Astrocyte of the cerebellum (primary cell): ENCODE measurements around the gene NPNT.
A peak's percentile ranks its signal among the peaks of the same experiment; 100 is the strongest.

Experiments
- DNase-seq: peaks from one replicate; pipeline ENCODE4 v3.0.0-alpha.2; 2011; ENCODE audit warnings: low read depth
- H3K4me3 ChIP-seq: 2 replicates; pipeline ENCODE4 v1.5.1; 2011; ENCODE audit warnings: mild to moderate bottlenecking, low read depth, low read length, moderate library complexity
- CTCF ChIP-seq: IDR thresholded peaks from 2 replicates; pipeline ENCODE4 v1.5.1; 2012; ENCODE audit warnings: low read length, low read depth, moderate library complexity, mild to moderate bottlenecking; ENCODE audit errors: missing control alignments
- in situ Hi-C: cut with HindIII; loops from 2 replicates; pipeline ENCODE4 v1.10.0; 2017; ENCODE audit warnings: low sequenced_read_pairs

NPNT gene

GRCh38 chr4:105933083-105933482 lies 37.8 kb downstream of the NPNT start:
- in situ Hi-C loops: no loop called here
- TF ChIP-seq CTCF: no peak
- no peak overlapping the region for H3K4me3 ChIP-seq
- no peak for DNase-seq

GRCh38 chr4:105934386-105934785 lies 39.1 kb downstream of the NPNT start:
- TF ChIP-seq CTCF: no peak
- in situ Hi-C loops: no loop called here
- DNase-seq: no peak
- H3K4me3 ChIP-seq: no peak overlapping the region

GRCh38 chr4:105936901-105937300 lies 41.6 kb downstream of the NPNT start:
- no peak for DNase-seq
- in situ Hi-C loops: no loop called here
- TF ChIP-seq CTCF: no peak
- H3K4me3 ChIP-seq: no peak overlapping the region

GRCh38 chr4:105937759-105938158 lies 42.5 kb downstream of the NPNT start:
- H3K4me3 ChIP-seq: no peak overlapping the region
- in situ Hi-C loops: no loop called here
- no peak for TF ChIP-seq CTCF
- no peak for DNase-seq

GRCh38 chr4:105943234-105943633 lies 48.0 kb downstream of the NPNT start:
- no peak for TF ChIP-seq CTCF
- in situ Hi-C loops: no loop called here
- DNase-seq: no peak

GRCh38 chr4:105944540-105944939 lies 49.3 kb downstream of the NPNT start:
- in situ Hi-C loops: no loop called here
- DNase-seq: peak; percentile 78
- TF ChIP-seq CTCF: no peak
- H3K4me3 ChIP-seq: no peak overlapping the region

More at GRCh38 chr4:105943234-105943633, 48.0 kb downstream of the NPNT start:
- no peak overlapping the region for H3K4me3 ChIP-seq

- in situ Hi-C loops: no loop called here
- no peak for DNase-seq
- no peak overlapping the region for H3K4me3 ChIP-seq
- TF ChIP-seq CTCF: no peak
These were observed 51.5 kb downstream of the NPNT start for GRCh38 chr4:105946771-105947170.
